LNCAP (cell line): ENCODE data around the gene VPS37B.
A peak's percentile ranks its signal among the peaks of the same experiment; 100 is the strongest.

ENCODE experiments used
- CTCF ChIP-seq: fragments of 450-650 bp; IDR thresholded peaks from 2 replicates; pipeline ENCODE4 v1.5.1; 2017; ENCODE audit warnings: mild to moderate bottlenecking

The VPS37B gene

GRCh38 chr12:122868471-122869177 lies 27.3 kb downstream of the VPS37B start:
- no peak for TF ChIP-seq CTCF

GRCh38 chr12:122867691-122868461 lies 28.0 kb downstream of the VPS37B start:
- TF ChIP-seq CTCF: no peak

DNA sequence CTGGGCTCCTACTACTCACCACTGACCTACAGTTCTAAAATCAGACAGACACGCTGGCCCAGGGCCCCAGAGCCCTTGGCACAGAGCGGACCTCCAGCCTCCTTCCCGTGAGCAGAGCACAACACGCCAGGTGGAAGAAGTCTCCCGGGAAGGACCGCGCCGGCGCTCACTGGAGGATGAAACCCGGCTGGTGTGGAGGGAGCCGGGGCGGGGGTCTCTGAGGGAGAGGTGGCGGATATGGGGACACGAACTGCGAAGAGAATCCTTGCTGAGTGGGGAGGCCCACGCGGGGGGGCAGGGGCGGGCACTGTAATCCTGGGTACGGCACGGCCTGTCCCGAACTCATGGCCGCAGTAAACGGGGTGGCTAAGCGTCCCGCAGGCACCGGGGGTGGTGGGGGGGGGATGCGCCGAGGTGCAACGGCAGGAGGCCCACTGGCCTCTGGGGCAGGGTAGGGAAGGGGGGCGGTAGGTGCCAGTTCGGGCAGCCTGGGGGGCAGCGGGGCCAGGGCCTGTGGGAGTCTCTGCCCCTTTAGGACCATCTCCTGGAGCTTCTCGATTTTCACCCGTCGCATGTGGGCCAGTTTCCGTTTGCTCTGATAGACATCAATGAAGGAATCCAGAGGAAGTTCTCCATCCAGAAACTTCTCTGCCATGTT lies 28.8 kb downstream of the VPS37B start:
- TF ChIP-seq CTCF: no peak

DNA sequence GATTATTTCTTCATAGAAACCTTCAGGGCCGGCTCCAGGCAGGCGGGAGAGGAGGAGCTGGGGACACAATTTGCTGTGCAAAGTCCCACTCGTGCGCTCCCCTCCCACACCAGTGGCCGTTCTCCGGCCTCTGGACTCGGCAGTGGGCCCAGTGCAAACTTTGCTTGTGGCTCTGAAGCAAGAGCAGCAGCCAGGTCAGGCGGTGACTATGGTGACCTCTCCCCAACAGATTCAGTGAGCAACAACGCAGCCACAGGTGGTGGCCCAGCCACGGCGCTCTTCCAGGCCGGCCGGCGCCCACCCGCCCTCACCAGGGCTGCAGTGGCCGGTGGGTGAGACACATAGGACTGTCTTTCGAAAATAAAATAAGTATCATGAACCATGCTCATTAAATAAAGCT lies 29.5 kb downstream of the VPS37B start:
- TF ChIP-seq CTCF: no peak

DNA sequence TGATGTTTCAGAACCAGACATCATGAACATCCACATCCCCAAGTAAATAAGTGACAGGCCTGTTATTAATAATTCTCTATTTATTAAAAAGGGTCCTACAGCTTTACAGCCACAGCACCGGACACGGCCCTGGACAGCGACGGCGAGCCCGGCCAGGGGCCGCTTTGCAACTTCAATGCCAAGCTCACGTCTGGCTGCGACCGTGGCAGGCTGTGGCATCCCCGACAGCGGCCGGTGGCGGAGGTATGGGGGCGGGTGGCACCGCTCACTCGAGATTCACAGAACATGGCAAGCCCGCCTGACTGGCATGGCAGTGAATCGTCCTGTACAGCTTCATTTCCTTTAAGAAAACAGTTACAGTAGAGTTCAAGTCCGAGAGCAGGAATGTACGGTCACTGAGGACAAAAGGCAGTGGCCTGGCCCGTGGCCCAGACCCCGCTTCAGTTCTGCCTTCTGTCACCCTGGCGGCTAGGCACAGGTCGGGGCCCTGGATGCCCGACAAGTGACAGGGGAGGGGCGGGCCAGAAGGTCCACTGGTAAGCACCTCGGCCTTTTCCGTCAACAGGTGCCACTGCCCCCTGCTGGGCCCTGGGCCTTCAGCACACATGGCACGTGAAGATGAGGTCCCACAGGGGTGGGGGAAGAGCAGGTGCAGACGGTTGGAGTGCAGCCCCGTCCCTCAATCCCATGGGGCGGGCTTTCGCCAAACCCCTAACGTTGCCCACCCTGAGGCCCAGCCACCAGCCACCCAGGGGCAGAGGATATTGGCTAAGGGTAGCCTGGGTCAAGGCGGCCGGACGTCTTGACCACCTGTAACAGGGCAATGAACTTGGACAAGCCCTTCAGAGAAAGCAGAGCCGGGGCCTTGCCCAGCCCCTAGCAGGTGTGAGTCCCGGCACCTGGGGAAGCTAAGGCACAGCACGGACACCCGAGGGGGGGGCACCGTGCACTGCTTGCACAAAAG lies 30.4 kb downstream of the VPS37B start:
- peak; percentile 62 for TF ChIP-seq CTCF

DNA sequence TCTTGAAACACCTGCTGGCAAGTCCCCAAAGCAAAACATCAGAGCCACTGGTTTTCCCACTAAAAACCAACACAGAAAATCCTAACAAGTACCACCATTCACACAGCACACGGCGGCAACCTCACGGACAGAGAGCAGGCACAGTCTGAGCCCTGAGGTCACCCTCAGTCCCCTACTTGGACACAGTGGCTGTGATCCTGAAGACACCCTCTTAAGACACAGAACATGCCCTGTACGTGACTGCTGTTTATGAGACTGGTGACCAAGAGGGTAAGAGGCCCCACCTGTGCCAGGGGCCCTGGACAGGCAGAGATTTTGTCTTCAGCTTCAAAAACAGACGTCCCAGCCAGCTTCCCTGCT lies 31.1 kb downstream of the VPS37B start:
- TF ChIP-seq CTCF: no peak
